HG03439 (cell line): Measurements from ENCODE around the gene C19orf85.
"Not testable (repeated sequence)": the region's sequence is repeated elsewhere in the genome, so short reads cannot be mapped to it uniquely, and the experiment has no call there.

Source experiments
- ATAC-seq: cut with Tn5 transposase; IDR thresholded peaks from one replicate; pipeline ENCODE4 v1.9.1; 2021; ENCODE audit warnings: mild to moderate bottlenecking, moderate library complexity; ENCODE audit not compliant: unreplicated experiment

The C19orf85 gene

DNA sequence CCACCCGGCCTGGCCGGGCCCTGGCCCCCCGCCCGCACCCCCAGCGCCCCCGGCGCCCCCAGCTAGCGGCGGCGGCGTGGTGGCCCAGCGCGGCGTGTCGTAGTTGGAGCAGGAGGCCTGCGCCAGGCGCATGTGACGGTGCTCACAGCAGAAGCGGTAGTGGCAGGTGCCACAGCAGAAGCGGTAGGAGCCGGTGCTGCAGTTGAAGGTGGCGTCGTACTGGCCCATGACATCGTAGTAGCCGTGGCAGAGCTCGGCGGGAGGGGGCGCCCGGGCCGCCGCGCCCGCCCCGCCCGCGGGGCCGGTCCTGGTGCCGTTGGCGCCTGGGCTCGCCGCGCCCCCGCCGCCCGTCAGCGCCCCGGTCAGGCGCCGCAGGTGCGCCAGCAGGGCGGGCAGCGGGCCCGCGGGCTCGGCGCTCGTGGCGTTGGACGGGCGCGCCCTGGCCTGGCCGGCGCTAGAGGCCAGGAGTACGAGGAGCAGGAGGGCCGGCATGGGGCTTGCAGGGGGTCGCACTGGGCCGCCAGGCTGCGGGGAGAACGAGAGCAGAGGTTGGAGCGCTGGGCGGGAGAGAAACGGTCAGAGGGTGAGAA, 22.1 kb downstream of the C19orf85 start:
- no peak for ATAC-seq

DNA sequence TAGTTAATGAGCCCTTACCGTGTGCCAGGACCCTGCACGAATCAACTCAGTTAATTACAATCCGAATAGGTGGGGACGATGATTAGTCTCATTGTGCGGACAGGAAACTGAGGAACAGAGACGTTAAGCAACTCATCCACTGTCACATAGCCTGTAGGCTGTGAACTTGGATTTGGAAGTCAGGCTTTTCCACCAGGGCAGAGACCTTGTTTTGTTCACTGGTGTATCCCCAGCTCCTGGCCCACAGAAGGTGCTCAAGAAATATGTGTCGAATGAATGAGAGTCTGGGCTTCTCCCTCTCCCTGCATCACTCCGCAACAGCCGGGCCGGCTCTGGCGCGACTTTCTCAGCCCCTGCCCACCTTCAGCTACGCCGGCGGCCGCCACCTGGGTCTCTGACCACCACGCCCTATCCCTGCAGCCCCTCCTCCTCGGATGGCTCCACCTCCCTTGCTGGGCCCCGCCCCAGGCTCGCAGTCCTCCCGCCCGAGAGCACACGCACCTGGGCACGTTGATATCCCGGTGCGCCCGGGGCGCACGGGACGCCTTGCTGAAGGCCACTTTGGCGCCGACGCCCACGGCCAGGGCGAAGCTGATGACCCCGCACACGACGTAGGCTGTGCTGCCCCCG, 22.7 kb downstream of the C19orf85 start:
- ATAC-seq, result no peak

DNA sequence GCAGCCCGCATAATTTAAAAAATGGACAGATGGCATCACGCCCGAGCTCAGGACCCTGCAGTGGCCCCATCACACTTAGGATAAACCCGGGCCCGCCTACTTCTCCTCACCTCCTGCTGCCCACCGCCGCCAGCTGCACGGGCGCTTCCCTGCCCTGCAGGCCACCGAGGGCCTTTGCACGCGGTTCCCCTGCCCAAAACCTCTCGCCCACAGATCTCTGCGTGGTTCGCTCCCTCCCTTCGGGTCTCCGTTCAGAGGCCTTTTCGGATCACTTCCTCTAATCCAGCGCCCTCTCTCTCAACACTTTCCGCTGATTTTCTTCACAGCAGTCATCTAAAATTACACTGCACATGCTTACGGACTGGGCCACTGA, 23.2 kb downstream of the C19orf85 start:
- no peak for ATAC-seq

DNA sequence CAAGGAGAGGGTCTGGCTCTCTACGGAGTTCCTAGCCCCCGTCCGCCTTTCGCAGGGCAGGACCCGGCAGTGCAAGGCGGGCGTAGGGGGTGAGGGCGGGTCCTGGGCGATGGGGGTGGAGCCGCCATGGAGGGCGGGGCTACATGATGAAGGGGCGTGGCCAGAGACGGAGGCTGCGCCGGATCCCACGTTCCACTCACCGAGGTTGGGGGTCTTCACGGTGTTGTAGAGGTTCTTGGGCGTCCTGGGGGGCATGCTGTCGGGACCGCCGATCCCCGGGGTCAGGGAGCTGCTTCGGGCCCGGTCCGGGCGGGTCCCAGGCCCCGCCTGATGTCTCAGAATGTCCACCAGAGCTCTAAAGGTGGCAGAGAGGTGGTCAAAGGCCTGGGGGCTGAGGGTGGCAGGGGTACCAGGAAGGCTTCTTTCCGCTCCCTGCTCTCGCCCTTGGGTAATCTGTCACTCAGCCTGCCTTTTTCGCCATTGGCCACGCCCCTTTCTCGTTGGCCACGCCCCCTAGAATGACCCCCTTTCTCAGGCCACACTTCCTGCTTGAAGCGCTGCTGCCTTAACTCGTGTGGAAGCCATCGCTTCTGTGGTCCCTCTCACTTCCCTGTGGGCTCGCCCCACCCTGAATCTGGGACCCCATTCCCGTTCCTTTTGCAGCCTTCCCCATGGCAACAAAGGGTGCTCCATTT, 24.0 kb downstream of the C19orf85 start:
- ATAC-seq, result no peak

DNA sequence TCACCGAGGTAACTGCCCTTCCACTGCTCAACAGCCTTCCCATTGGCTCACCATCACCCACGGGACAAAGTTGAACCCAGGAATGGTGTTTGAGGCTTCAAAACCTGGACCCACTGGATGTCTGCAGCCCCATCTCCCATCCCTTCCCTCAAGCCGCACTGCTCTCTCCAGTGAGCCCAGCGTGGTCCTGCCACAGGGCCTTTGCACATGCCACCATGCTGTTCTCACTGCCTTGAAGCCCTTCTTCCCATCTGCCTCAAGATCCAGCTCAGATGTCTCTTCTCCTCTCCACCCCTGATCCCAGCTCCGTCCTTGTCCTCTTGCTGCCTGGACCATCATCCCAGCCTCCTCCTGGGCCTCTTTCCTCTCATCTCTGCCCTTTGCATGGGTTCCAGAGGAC, 25.5 kb downstream of the C19orf85 start:
- no peak for ATAC-seq

DNA sequence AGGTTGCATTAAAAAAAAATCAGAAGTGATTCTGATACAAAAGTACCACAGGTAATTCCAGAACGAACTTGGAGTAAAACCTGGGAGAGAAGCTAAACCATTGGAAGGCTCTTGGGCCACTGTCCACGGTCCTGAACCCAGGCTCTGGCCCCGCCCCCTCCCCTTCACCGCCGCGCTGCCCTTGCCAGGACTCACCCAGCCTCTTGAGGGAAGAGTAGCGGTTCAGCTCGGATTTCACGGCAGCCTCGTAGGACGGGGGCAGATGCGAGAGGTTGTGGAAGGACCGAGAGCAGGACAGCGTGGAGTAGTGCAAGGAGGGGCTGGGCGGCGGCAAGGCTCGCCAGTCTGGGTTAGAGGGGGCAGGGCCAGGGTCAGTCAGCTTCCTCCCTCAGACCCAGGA, 27.1 kb downstream of the C19orf85 start:
- ATAC-seq, result no peak

DNA sequence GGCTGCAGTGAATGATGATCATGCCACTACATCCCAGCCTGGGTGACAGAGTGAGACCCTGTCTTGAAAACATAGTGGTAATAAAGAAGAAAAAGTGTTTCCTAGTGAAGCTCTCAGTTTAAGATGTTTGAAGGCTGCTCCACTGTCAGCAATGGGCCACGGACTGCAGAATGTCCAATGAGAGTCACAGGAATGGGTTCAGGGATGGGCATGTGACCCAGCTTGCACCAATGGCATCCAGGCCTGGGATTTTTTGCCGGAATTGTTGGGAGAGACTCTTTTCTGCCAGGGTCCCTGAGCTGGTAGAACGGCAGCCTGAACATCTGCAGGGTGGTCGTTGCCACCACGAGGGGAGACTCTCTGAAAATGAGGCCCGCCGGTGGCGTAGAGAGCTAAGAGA, 27.7 kb downstream of the C19orf85 start:
- ATAC-seq, result no peak

DNA sequence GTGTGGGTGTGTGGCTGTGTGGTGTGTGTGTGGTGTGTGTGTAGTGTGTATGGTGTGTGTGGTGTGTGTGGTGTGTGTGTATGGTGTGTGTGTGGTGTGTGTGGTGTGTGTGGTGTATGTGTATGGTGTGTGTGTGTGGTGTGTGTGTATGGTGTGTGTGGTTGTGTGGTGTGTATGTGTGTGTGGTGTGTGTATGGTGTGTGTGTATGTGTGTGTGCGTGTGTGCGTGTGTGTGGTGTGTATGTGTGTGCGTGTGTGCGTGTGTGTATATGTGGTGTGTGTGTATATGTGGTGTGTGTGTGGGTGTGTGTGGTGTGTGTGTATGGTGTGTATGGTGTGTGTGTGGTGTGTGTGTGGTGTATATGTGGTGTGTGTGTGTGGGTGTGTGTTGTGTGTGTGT, 29.5 kb downstream of the C19orf85 start:
- ATAC-seq, result no peak

DNA sequence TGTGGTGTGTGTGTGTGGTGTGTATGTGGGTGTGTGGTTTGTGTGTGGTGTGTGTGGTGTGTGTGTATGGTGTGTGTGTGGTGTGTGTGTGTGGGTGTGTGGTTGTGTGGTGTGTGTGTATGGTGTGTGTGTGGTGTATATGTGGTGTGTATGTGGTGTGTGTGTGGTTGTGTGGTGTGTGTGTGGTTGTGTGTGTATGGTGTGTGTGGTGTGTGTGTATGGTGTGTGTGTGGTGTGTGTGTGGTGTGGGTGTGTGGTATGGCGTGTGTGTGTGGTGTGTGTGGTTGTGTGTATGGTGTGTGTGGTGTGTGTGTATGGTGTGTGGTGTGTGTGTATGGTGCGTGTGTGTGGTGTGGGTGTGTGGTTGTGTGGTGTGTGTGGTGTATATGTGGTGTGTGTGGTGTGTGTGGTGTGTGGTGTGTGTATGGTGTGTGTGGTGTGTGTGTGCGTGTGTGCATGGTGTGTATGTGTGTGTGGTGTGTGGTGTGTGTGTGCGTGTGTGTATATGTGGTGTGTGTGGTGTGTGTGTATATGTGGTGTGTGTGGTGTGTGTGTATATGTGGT, 30.1 kb downstream of the C19orf85 start:
- ATAC-seq, result no peak

DNA sequence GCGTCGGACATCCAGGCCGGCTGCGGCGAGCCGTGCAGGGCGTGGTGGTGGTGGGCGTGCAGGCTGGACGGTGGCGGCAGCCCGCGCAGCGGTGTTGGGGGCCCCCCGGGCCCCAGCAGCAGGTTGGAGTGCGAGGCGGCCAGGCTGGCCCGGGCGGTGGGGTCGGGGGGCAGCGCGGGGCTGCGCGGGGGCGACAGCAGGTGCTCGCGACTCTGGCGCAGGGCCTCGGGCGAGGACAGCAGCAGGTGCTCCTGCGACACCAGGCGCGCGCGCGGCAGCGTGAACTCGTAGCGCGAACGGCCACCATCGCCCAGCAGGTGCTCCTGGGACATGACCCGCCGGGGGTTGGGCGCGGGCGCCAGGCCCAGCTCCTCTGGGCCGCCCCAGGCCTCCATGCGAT, 31.3 kb downstream of the C19orf85 start:
- no peak for ATAC-seq

DNA sequence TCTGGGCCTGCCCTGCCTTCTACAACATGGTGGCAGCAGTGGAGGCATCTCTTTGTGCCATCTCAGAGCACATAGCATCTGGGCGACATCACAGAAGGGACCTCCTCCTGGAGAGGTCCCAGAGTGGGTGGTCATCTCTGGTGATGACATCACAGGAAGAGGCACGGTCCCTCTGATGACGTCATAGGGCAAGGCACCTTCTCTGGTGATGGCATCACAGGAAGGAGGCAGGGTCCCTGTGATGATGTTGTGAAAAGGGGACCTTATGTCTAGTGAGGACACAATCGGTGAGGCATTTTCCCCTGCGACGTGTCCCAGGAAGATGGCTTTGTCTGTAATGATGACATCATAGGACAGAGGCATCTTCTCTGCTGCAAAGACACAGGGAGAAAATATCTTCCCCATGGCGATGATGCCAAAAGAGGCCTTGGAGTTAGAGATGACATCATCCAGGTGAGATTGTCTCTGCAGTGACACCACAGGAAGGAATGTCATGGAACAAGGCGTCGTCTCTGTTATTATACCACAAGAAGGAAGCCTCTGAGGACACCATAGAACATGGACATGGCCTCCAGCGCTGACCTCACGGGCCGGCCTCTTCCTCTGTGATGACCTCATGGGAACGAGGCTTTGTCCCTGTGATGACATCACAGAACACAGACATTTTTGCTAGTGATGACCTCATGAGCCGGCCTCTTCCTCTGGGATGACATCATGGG, 32.2 kb downstream of the C19orf85 start:
- ATAC-seq, result no peak

DNA sequence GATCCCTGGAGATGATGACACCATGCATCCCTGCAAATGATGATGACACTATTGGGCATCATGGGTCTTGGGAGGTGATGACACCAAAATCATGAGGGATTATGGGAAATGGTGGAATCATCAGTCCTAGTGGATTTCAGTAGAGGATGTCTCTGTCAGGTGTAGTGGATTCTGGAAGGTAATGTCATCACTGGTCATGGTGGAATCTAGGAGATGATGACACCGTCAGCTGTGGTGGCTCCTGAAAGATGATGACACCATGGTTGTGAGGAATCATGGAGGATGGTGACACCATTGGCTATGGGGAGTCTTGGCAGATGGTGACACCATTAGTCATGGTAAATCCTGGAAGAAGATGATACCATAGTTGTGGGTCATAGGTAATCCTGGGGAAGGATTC, 33.4 kb downstream of the C19orf85 start:
- no peak for ATAC-seq

DNA sequence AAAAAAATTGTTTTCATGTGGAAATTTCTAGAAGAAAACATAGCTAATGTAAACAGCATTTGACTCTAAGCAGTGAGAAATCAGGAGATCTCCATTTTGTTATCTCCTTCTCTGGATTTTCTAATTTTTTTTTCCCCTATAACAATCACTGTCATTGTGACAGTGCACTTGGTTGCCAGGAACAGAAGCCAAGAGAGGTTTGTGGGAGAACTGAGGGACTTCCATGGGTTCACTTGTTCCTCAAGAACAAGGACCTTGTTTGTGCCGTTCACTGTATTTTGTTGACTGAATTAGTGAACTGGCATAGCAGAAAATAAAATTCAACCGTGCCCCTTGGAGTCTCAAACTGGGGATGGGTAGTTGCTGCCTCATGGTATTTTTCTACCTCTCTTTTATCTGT, 38.5 kb downstream of the C19orf85 start:
- ATAC-seq, result no peak

DNA sequence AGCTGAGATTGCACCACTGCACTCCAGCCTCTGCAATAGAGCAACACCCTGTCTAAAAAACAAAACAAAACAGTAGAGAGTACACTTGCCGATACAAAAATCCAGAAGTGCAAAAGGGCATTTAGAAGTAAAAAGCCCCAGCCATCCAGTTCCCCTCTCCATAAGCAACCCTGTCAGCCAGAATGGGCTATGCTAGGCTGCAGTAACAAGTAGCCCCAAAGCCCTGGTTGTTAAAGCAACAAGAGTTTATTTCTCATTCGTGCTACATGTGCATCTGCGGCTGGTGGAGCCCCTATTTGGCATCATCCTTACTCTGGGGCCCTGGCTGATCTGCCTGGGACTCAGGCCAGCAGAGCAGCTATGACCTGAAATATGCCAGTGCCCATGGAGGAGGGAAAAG, 40.0 kb downstream of the C19orf85 start:
- ATAC-seq, result no peak

DNA sequence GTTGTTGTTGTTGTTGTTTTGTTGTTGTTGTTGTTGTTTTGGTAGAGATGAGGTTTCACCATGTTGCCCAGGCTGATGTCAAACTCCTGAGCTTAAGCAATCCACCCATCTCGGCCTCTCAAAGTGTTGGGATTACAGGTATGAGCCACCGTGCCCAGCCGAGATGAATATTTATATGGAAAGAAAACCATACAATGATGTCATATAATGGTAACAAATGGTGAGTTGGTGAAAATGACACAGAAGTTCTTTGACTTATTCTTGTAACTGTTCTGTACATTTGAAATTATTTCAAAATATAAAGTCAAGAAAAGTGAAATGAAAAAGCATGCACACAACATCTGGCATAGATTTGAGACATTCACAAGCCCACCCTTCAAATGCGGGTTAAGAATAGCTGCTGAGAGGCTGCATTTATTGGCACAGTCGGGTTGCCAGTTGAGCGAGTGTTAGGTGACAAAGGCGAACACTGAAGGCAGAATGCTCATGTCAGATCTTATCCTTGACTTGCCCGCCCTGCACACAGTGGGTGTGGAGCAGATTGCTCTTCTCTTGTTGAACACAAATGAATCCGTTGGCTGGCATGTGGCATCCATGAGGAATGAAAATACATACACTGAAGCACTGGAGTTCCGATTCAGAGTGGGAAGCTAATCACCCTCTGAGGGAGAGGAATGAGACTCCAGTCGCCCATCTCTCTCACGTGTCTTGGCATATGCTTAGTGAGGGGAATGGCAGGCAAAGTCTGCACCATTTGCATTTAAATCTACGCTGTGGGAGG, 41.1 kb downstream of the C19orf85 start:
- no peak for ATAC-seq

DNA sequence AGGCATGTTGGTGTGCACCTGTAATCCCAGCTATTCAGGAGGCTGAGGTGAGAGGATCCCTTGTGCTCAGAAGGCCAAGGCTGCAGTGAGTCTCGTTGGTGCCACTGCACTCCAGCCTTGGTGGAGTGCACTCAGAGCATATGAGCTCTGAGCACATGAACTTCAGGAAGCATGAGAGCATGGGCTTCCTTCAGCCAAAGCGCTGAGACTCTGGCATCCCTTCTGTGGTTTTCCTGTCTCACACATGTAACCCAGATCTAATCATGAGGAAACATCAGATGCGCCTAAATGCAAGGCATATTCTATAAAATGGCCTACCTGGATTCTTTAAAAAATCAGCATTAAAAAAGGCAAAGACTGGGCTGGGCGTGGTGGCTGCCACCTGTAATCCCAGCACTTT, 43.3 kb downstream of the C19orf85 start:
- not testable (repeated sequence) for ATAC-seq

DNA sequence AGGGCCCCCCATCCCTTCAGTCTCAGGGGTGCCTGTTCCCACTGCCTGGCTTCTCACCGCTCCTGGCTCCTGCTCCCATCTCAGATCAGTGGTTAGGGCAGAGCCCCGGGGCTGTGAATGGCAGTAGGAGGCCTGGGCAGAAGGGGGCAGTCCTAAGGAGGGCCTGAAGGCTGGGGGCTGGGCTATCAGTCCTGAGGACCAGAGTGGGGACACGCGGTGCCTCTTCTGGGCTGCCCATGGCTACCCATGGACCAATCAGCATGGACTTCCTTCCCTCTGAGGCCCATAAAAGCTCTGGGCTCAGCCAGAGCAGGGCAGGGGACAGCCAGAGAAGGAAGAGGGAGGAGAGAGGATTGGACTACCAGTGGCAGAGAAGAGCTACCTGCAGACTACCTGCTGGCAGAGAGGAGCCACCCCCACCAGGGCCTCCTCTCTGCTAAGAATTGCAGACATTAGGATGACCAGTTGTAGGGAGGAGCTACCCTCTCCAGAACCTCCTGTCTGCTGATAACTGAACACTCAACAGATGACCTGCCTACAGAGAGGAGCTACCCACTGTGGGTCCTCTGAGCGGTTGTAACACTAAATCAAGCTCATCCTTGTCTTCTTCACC, 44.8 kb downstream of the C19orf85 start:
- no peak for ATAC-seq

DNA sequence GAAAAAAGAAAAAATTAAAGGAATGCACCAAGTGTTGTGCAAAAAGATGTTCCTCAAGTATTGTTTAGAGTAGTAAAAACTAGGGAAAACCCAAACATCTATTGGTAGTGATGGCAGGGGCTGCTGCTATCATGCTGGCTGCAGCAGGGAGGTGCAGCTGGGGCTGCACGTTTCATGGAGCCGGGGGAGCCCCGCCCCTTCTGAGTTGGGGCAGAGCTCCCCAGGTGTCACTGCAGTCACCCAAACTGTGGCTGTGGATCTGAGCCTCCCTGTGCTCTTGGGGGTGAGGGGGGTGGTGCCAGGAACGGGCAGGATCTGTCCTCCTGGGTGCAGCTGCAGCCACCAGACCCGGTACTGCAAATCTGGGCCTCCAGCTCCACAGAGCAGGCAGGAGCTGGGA, 45.4 kb downstream of the C19orf85 start:
- no peak for ATAC-seq

DNA sequence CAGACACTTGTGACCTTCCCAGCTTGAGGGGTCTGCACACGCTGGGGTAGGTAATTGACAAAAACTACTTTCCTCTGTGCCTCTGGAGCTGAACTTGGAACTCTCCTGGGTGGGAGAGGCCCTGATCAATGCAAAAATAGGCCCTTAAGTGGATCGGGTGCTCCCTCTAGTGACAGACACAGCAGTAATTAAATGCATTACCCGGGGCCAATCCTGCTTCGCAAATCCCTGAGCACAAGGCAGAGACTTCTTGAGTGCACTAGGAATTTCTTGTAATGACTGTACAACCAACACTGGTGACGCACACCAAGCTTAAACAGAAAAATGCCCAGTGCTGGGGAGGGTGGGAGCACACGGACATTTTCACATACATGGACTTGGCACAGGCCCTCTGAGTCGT, 46.4 kb downstream of the C19orf85 start:
- ATAC-seq, result no peak
